Hepatocyte (in vitro differentiated cells): ENCODE results near the gene BLOC1S4. TPM values are rescaled to one million over a fixed set of nuclear protein-coding genes. Genes with fewer than 3 reads are reported as not detected.
A peak's percentile ranks its signal among the peaks of the same experiment; 100 is the strongest.

Source experiments
- DNase-seq: peaks from one replicate; pipeline ENCODE4 v3.0.0-alpha.2; 2016; ENCODE audit warnings: low spot score
- H2AFZ ChIP-seq: fragments of 200-600 bp; sonication (generic); 2 replicates; pipeline ENCODE4 v1.6.0; 2016; ENCODE audit warnings: antibody characterized with exemption, mild to moderate bottlenecking
- H3K27ac ChIP-seq: fragments of 200-600 bp; sonication (generic); 2 replicates; pipeline ENCODE4 v1.5.1; 2016; ENCODE audit warnings: mild to moderate bottlenecking
- H3K27me3 ChIP-seq: fragments of 200-600 bp; sonication (generic); 2 replicates; pipeline ENCODE4 v1.6.1; 2016
- H3K36me3 ChIP-seq: fragments of 200-600 bp; sonication (generic); replicated peaks from 2 replicates; pipeline ENCODE4 v1.5.1; 2016; ENCODE audit warnings: low read depth; ENCODE audit not compliant: insufficient read depth
- H3K4me1 ChIP-seq: fragments of 200-600 bp; sonication (generic); 2 replicates; pipeline ENCODE4 v1.5.1; 2016; ENCODE audit warnings: mild to moderate bottlenecking, moderate library complexity; ENCODE audit not compliant: insufficient read depth
- H3K4me2 ChIP-seq: fragments of 200-600 bp; sonication (generic); 2 replicates; pipeline ENCODE4 v1.6.0; 2016
- H3K4me3 ChIP-seq: fragments of 200-600 bp; sonication (generic); 2 replicates; pipeline ENCODE4 v1.5.1; 2016; ENCODE audit warnings: mild to moderate bottlenecking
- H3K79me2 ChIP-seq: fragments of 200-600 bp; sonication (generic); 2 replicates; pipeline ENCODE4 v1.6.0; 2017; ENCODE audit warnings: mild to moderate bottlenecking
- H3K9me2 ChIP-seq: fragments of 200-600 bp; sonication (generic); replicated peaks from 2 replicates; pipeline ENCODE4 v1.6.0; 2017; ENCODE audit warnings: mild to moderate bottlenecking; ENCODE audit not compliant: insufficient read depth
- H3K9me3 ChIP-seq: fragments of 200-600 bp; sonication (generic); 2 replicates; pipeline ENCODE4 v1.5.1; 2016; ENCODE audit warnings: low read depth, mild to moderate bottlenecking
- H4K20me1 ChIP-seq: fragments of 200-600 bp; sonication (generic); 2 replicates; pipeline ENCODE4 v1.6.0; 2016; ENCODE audit warnings: mild to moderate bottlenecking; ENCODE audit not compliant: insufficient read depth, poor library complexity, severe bottlenecking
- CTCF ChIP-seq: fragments of 200-600 bp; sonication (generic); IDR thresholded peaks from 2 replicates; pipeline ENCODE4 v1.5.1; 2016; ENCODE audit warnings: antibody characterized with exemption, mild to moderate bottlenecking; ENCODE audit not compliant: poor library complexity
- EZH2 ChIP-seq: fragments of 200-600 bp; sonication (generic); IDR thresholded peaks from 2 replicates; pipeline ENCODE4 v1.6.1; 2016; ENCODE audit warnings: antibody characterized with exemption, mild to moderate bottlenecking, borderline replicate concordance
- EZH2phosphoT487 ChIP-seq: fragments of 200-600 bp; sonication (generic); IDR thresholded peaks from one replicate; pipeline ENCODE4 v1.6.1; 2018; ENCODE audit warnings: antibody characterized with exemption, mild to moderate bottlenecking, low read depth, moderate library complexity; ENCODE audit not compliant: unreplicated experiment, severe bottlenecking
- WGBS: methylation state at CpG from one replicate; pipeline ENCODE4 v1.1.6; 2016; ENCODE audit warnings: low lambda C conversion rate; ENCODE audit errors: missing lambda C conversion rate; 5-methylcytosine and 5-hydroxymethylcytosine counted together
- polyA plus RNA-seq: library from polyadenylated mRNA; unstranded; fragments of >200 nt; fragmentation: Nextera tagmentation; extraction: Ambion mirVana; gene quantifications from 2 replicates; pipeline ENCODE4 v1.2.1, GENCODE V29; 2016
- total RNA-seq: library from RNA; depleted of rRNA; stranded (reverse); fragments of >200 nt; gene quantifications from 2 replicates; pipeline ENCODE4 v1.2.3, GENCODE V29; 2014

The BLOC1S4 gene
- total and polyA plus RNA-seq, 2 experiments from 2014 or later = 33.3 to 60.0 TPM

DNA sequence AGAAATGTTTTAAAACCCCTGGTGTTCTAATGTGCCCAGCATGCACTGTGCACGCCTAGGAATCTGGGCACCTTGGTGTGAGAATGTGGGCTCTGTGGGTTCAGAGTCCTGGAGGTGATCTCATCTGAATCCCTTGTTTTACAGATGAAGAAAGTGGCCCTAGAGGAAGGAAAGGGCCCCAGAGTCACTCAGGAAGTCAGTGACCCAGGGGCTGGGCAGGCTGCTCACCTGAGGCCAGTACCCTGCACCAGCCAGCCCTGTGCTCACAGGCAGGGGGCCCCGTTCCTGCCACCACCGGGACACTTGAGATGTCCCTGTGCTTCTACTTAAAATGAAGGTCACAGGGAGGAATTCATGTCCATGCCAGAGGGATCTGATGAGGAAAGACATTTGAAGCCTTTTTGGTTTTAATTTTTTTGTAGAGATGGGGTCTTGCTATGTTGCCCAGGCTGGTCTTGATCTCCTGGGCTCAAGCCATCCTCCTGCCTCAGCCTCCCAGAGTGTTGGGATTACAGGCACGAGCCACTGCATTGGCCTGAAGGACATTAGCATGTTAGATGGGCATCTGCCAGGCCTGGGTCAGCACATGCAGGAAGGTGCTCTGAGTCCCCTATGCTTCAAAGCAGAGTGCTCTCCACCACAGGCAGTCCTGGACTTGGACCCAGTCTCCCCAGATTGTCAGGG lies 29.7 kb upstream of the BLOC1S4 start:
- Histone ChIP-seq H3K9me3 (no peaks in the 10 kb centered on the region), H3K27me3 (no peaks in the 10 kb centered on the region), H3K79me2 (peaks cover 5% of the 10 kb centered on the region), H3K27ac (no peak overlapping the region), H2AFZ (no peak overlapping the region), H4K20me1 (no peaks in the 10 kb centered on the region), H3K4me1 (peaks cover 27% of the 10 kb centered on the region), H3K4me2 (no peak overlapping the region), H3K4me3 (no peak overlapping the region), H3K9me2 (no peaks in the 10 kb centered on the region), H3K36me3 (no peaks in the 10 kb centered on the region)
- WGBS = 94% methylated on average over 4 of the region's 4 CpGs
- TF ChIP-seq CTCF = no peak
- no peak for TF ChIP-seq EZH2phosphoT487
- no peak for TF ChIP-seq EZH2
- no peak for DNase-seq

- peak overlapping the region; percentile 94 for H3K27ac ChIP-seq
- H3K9me3 ChIP-seq = no peaks in the 10 kb centered on the region
- DNase-seq = peak; percentile 70
- no peak for TF ChIP-seq EZH2
- TF ChIP-seq CTCF = peak; percentile 17
- H3K79me2 ChIP-seq = peaks cover 10% of the 10 kb centered on the region
- no peaks in the 10 kb centered on the region for H3K36me3 ChIP-seq
- H3K4me1 ChIP-seq = peaks cover 37% of the 10 kb centered on the region
- no peaks in the 10 kb centered on the region for H3K27me3 ChIP-seq
- WGBS = 77% methylated on average over 24 of the region's 24 CpGs
- peak overlapping the region; percentile 10 for H2AFZ ChIP-seq
- peak overlapping the region; percentile 63 for H3K4me2 ChIP-seq
- H3K4me3 ChIP-seq = no peak overlapping the region
- H3K9me2 ChIP-seq = no peaks in the 10 kb centered on the region
- H4K20me1 ChIP-seq = no peaks in the 10 kb centered on the region
These were observed 27.8 kb upstream of the BLOC1S4 start for GRCh38 chr4:6687947-6688878.

GRCh38 chr4:6688879-6689505 lies 27.0 kb upstream of the BLOC1S4 start:
- Histone ChIP-seq H3K27ac (peak overlapping the region; percentile 94), H3K4me2 (peak overlapping the region; percentile 63), H3K9me3 (no peaks in the 10 kb centered on the region), H3K36me3 (no peaks in the 10 kb centered on the region), H2AFZ (peak overlapping the region; percentile 10), H3K9me2 (no peaks in the 10 kb centered on the region), H3K4me3 (no peak overlapping the region), H3K4me1 (peaks cover 44% of the 10 kb centered on the region), H4K20me1 (no peaks in the 10 kb centered on the region), H3K27me3 (no peaks in the 10 kb centered on the region), H3K79me2 (peaks cover 14% of the 10 kb centered on the region)
- TF ChIP-seq EZH2 (no peak), CTCF (peak; percentile 19)
- WGBS = 13% methylated on average over 23 of the region's 23 CpGs
- DNase-seq = peak; percentile 90
